NT2/D1 (cell line): Measurements from ENCODE around the gene SLC25A6.

ENCODE experiments used
- YY1 ChIP-seq: IDR thresholded peaks from 2 replicates; pipeline ENCODE4 v1.6.1; 2011; ENCODE audit not compliant: insufficient read length, insufficient read depth
- ZNF274 ChIP-seq: IDR thresholded peaks from 2 replicates; pipeline ENCODE4 v1.6.1; 2011; ENCODE audit warnings: mild to moderate bottlenecking, low read depth, low read length

GRCh38 chrX:1401611-1402430 is 9.9 kb upstream of the SLC25A6 start:
- TF ChIP-seq YY1, result no peak
- TF ChIP-seq ZNF274, result no peak
